KBM-7 (cell line): ENCODE results near the gene CRTC3.
"Not testable (repeated sequence)": the region's sequence is repeated elsewhere in the genome, so short reads cannot be mapped to it uniquely, and the experiment has no call there.

Experiments used
- DNase-seq: peaks from one replicate; pipeline ENCODE4 v3.0.0-alpha.2; 2015
- in situ Hi-C: fragments of 300-500 bp; cut with MboI; formaldehyde crosslinking; loops from 2 replicates; pipeline ENCODE4 v1.14.3; 2020; ENCODE audit warnings: low sequenced_read_pairs, low pct_unique_long_range_greater_than_20kb, mixed read lengths

CRTC3 gene, protein sequence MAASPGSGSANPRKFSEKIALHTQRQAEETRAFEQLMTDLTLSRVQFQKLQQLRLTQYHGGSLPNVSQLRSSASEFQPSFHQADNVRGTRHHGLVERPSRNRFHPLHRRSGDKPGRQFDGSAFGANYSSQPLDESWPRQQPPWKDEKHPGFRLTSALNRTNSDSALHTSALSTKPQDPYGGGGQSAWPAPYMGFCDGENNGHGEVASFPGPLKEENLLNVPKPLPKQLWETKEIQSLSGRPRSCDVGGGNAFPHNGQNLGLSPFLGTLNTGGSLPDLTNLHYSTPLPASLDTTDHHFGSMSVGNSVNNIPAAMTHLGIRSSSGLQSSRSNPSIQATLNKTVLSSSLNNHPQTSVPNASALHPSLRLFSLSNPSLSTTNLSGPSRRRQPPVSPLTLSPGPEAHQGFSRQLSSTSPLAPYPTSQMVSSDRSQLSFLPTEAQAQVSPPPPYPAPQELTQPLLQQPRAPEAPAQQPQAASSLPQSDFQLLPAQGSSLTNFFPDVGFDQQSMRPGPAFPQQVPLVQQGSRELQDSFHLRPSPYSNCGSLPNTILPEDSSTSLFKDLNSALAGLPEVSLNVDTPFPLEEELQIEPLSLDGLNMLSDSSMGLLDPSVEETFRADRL

DNA sequence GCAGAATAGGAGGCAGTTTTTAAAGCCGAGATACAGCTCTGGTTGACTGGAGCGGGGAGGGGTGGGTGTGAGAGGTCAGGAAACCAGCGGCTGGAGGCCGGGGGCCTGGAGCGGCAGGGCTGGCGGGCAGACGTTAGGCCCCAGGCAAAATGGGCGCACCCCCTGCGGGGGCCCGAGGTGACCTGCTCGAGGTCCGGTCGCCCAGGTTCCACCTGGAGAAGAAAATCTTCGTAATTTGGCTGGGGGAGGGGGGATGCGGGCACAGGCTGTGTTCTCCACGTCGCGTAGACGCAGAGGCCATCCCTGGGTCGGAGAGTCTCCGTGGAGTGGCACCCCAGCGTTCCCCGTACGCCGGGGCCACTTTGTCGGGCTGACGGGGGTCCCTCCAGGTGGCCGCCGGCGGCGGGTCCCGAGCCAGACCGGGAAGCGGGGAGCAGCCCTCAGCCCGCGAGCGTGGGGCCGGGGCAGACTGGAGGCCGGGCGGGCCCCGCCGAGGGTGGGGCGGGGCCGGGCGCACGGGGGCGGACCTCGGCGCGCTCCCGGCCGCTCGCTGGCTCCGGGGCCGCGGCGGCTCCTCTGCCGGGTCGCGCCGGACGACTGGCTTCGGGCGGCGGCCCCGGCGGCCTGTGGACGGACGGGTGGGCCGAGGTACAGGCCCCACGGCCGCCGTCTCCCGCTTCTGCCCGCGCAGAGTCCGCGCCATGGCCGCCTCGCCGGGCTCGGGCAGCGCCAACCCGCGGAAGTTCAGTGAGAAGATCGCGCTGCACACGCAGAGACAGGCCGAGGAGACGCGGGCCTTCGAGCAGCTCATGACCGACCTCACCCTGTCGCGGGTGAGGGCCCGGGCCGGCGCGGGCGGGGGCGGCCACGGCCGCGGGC, at the start of gene CRTC3:
Gene CRTC3 (plus strand): TSS at position 553 of the 879 bp plus-strand sequence. CDS start 149 bp downstream, at position 702.
- in situ Hi-C loops = no loop called here

DNA sequence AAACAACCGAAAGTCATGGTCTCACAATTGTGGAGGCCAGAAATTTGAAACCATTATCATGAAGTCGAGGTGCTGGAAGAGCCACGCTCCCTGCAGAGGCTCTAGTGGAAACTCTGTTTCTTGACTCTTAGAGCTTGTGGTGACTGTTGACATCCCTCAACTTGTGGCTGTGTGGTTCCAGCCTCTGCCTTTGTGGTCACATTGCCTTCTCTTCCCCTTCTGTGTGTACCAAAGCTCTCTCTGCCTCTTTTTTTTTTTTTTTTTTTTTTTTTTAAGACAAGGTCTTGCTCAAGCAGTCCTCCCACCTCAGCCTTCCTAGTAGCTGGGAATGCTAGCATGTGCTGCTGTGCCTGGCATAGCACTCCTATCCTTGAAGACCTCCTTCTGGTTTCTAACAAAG, 48.7 kb upstream of the CRTC3 start:
- DNase-seq = peak; percentile 91
- in situ Hi-C loops = no loop called here

More for the DNA sequence above, at the start of gene CRTC3:
- peak; percentile 51 for DNase-seq

DNA sequence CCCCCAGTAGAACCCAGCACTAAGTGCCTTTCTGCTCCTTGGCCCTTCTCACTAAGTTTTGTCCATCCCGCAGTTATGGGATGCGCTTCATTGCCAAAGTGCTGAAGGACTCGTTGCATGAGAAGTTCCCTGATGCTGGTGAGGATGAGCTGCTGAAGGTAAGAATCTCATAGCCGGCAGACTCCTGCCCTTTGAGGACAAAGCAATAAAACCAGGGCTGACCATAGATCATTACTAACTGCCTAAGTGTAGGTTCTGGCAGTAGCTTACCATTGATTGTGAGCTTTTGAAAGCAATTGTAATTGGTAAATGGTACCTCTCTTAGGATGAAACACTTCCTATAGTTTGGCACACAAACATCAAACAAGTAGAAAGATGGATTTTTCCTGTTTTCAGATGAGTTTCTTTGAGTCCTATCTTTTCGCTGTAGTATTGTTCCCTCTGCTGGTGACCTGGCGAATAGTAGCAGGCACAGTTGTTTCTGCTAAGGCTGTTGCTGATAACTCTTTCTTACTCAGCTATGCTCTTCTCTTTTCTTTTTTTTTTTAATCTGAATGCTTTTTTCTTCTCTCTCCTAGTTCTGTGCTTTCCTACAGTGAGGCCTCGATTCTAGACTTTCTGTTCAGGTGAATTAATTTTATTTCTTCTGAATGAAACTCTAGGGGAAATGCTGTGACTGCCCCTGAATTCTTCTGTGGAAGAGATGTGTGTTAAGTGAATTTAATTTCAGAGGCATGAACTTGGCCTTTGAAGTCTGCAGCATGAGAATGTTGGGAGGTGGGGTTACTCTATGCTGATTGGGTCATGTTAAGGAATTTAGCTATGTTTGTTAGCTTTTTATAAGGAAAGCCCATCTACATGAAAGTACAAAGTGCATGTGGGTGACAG, 47.4 kb upstream of the CRTC3 start:
- peak; percentile 62 for DNase-seq
- in situ Hi-C loops = no loop called here

DNA sequence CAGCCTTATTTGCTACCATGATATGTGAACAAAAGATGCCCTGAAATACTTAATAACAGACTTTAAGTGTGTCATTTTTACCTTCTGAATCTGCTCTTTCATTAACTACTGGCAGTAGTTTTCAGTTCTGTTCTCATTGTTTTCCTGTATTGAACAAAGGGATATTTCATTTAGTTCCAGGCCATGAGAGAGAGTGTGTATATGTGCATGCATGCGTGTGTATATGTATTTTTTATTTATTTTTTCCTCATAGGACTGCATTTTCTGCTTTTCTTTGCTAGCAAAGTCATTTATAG, 46.8 kb upstream of the CRTC3 start:
- in situ Hi-C loops = no loop called here
- DNase-seq = no peak

DNA sequence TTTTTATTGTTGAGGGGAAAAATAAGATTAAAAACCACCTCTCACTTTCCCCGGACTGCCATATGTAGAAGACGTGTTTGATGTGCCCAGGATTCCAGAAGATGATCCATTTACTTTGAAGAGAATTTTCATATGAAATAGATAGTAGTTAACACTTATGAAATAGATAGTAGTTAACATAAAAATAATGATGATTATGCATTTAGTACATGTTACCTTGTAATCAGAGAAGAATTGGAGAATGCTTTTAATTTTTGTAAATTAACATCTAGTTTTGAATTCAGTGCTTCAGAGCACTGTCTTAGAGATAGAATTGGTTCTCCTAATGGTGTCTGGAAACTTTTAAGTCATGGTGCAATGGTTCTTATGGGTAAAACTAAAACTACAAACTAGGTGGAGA, 46.1 kb upstream of the CRTC3 start:
- in situ Hi-C loops = no loop called here
- DNase-seq = no peak

DNA sequence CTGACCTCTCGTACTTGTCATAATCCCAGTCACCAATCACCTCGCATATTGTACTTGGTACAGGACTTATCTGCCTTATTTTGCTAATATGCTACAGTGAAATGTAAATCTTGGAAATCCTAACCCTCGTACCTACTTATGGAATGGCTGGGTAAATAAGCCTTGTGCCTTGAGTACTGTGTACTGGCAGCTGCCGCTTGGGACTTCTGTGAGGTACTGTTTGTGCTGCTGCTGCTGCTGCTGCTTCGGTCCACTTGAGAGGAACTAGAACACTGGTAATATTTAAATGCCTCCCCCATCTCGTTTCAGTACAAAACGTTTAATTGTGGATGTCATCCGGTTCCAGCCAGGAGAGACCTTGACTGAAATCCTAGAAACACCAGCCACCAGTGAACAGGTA, 42.5 kb upstream of the CRTC3 start:
- in situ Hi-C loops = no loop called here
- DNase-seq = no peak

DNA sequence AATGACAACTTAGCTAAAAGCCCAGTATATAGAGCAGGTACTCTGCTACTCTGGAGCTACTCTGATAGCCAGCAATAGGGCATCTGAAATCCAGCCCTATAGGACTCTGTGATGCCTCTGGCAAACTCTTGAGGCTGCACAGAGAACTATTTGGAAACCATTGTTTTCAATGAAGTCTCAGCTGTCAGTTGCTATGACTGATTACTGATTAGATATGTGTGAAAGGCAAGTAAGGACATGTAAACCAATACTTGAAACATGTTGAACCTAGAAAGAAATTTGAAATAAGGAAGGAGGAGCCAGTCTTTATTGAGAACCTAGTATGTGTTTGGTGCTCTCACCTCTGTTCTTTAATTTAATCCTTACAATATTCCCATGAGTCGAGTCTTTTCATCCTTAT, 40.2 kb upstream of the CRTC3 start:
- no peak for DNase-seq
- in situ Hi-C loops = no loop called here

DNA sequence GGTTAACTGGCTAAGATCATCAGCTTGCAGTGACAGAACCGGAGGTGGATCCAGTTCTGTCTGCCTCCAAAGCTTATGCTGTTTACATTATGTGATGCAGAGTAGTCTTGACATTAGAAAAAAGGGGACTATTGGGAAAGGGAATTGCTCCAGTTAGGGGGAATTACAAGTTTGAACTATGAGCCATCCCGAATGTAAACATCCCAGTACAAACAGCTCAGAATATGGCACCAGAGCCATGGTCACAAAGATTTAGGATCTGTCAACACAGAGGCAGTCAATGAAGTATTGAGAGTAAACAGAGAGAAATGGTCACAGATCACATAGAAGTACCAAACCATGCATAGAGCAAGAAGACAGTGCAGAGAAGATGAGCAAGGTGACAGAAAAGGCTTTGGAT, 39.8 kb upstream of the CRTC3 start:
- in situ Hi-C loops = no loop called here

DNA sequence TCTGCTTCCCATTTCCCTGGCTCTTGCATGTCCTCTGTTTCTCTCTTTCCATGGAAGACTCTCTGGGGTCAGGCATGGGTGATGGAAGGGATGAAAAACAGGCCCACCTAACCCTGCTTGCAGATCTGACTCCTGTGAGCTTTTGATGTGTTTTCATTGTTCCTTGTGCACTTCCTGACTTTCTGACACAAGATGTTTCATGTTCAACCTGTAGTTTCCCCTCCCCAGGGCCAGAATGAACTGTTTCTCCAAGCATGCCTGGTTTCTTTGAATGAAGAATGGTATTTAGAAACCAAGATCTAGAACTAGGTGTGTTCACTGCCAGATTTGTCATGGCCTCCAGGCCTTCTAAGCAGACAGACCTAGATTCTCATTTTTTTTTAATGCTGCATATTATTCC, 36.1 kb upstream of the CRTC3 start:
- in situ Hi-C loops = no loop called here
- DNase-seq = no peak

More for the DNA sequence above, 39.8 kb upstream of the CRTC3 start:
- DNase-seq = no peak

DNA sequence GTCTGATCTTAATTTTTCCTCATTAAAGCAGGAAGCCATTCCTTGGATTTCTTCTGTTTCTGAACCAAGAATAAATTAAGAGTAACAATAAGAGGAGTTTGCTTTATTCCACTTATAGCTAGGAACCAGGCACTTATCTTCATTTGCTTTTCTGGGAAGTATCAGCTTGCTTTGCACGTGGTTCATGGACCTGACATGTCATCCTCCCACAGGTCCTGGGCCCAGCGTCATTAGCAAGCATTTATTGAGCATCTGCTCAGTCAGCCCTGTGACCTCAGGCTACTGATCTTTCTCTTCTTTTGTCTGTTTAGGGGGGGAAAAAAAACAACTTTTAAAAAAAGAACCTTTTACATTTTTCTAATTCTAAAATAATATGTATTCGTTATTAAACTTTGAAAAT, 34.7 kb upstream of the CRTC3 start:
- no peak for DNase-seq
- in situ Hi-C loops = no loop called here

DNA sequence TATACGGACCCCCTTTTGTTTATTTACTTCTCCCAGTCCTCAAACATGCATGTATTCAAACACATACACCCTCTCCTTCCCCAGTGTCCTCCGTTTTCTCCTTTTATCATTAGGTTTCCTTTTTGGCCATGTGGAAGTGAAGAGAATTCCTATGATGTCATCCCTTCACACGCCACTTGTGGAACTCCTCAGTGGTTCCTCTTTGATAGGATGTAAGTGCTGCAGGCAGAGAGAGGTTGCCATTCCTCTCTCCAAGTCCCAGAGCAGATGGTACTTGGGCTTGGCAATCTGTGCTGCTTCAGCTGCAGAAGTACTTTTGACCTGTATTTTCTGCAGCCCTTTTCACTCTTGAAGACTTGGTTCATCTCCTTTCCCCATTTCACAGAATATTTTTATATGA, 32.9 kb upstream of the CRTC3 start:
- DNase-seq = peak; percentile 33
- in situ Hi-C loops = no loop called here

DNA sequence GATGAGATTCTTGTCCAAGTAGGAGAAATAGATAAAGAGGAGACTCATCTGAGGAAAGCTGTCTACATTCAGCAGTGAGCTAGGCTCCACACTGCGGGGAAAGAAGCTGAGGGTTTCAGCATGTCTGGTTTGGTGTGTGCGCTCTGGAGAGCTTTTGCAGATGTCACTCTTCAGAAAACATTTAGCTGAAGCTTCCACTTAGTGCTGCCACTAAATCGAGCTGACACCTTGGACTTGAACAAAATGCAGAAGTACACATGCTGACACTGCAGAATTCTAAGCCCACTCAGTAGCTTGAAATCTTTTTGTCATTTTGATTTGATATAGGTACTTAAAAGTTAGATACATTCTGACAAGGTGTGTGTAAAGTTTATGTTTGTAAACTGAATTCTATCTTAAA, 32.3 kb upstream of the CRTC3 start:
- DNase-seq = peak; percentile 39
- in situ Hi-C loops = no loop called here

DNA sequence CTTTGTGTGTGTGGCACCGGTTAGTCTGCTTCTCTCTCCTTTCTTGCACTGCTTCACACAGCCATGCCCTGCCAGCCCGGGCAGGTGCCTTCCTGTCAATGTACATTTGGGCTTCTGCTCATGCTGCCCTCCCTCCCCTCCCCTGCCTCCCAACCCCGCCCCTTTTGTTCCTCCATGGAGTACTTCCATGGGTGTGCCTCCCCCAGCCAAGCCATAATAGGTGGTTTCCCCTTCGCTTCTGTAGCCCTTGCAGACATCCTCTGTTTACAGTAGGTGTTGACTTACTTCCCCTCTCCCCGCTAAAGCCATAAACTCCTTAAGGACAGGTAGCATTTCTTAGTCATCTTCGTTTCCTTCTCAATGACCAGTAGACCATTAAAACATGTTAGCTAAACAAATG, 31.8 kb upstream of the CRTC3 start:
- in situ Hi-C loops = no loop called here
- no peak for DNase-seq

DNA sequence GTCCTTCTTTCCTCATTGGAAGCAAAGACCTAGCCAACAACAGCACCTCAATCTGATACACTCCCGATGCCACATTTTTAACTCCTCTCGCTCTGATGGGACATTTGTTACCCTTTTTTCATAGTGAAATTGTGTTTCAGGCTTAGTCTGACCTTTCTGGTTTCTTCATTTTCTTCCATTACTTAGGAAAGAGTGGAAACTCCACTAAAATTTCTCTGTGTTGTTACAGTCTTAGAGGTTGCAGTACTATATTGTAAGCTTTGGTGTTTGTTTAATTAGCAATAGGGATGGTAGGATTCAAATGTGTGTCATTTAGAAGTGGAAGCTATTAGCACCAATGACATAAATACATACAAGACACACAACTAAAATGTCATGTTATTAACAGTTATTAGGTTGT, 29.6 kb upstream of the CRTC3 start:
- no peak for DNase-seq
- in situ Hi-C loops = no loop called here

DNA sequence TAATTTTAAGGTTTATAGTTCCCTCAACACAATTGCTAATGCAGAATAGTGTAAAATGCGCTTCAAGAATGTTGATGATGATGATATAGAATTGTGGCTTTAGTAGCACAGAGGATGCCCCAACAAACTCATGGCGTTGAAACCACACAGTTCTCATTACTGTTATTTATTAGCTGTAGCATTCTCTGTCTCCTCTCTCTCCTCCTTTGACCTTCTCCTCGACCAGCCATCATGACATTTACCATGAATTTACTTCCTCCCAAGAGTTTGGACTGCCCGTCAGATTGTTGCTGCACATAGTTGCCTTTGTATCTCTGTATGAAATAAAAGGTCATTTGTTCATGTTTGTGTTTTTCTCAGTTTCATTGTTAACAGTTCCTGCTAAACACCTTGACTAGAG, 27.8 kb upstream of the CRTC3 start:
- in situ Hi-C loops = no loop called here
- DNase-seq = no peak

DNA sequence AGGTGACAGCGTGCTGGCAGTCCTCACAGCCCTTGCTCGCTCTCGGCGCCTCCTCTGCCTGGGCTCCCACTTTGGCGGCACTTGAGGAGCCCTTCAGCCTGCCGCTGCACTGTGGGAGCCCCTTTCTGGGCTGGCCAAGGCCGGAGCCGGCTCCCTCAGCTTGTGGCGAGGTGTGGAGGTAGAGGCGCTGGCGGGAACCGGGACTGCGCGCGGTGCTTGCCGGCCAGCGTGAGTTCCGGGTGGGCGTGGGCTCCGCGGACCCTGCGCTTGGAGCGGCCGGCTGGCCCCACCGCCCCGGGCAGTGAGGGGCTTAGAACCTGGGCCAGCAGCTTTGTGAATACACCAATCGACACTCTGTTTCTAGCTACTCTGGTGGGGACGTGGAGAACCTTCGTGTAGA, 18.9 kb upstream of the CRTC3 start:
- in situ Hi-C loops = not testable (repeated sequence)

DNA sequence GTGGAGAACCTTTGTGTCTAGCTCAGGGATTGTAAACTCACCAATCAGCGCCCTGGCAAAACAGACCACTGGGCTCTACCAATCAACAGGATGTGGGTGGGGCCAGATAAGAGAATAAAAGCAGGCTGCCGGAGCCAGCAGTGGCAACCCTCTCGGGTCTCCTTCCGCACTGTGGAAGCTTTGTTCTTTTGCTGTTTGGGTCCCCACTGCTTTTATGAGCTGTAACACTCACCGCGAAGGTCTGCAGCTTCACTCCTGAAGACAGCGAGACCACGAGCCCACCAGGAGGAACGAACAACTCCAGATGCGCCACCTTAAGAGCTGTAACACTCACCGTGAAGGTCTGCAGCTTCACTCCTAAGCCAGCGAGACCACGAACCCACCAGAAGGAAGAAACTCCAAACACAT, 18.5 kb upstream of the CRTC3 start:
- DNase-seq, in situ Hi-C loops: not testable (repeated sequence)

More for the DNA sequence above, 18.9 kb upstream of the CRTC3 start:
- DNase-seq = not testable (repeated sequence)

DNA sequence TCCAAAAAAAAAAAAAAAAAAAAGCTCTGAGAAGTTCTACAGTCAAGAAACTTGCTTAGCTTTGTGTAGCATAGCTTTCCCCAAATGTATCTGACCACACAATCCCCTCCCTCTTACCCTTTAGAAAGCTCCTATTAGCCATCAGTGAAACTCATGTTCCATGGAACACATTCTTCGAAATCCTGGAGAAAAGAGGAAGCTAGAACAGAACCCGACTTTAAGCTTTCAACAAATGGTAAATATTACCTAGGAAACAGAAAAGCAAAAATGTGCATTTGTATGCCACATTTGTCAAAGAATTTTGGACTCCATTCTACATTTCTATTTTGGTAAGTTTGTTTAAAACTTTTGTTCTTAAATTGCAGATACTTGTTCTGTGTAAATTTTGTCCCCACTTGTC, 17.4 kb upstream of the CRTC3 start:
- in situ Hi-C loops = no loop called here
- peak; percentile 52 for DNase-seq

DNA sequence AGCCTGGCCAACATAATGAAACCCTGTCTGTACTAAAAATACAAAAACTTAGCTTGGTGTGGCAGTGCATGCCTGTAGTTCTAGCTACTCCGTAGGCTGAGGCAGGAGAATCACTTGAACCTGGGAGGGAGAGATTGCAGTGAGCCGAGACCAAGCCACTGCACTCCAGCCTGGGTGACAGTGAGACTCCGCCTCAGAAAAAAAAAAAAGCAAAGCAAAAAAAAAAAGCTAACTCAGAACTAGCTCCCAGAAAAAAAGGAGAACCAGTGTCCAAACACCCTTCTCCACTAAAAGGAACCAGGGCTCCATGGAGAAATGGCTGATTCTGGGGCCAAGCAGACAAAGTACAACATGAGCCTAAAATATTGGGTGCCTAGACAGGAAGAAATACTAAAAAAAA, 16.7 kb upstream of the CRTC3 start:
- peak; percentile 74 for DNase-seq
- in situ Hi-C loops = no loop called here
